NCI-H69 (cell line): ENCODE measurements around the gene TMEM59L.

Experiments used
- DNase-seq: peaks from one replicate; lab custom pipeline; 2025; lab: John Stamatoyannopoulos, UW

TMEM59L gene

DNA sequence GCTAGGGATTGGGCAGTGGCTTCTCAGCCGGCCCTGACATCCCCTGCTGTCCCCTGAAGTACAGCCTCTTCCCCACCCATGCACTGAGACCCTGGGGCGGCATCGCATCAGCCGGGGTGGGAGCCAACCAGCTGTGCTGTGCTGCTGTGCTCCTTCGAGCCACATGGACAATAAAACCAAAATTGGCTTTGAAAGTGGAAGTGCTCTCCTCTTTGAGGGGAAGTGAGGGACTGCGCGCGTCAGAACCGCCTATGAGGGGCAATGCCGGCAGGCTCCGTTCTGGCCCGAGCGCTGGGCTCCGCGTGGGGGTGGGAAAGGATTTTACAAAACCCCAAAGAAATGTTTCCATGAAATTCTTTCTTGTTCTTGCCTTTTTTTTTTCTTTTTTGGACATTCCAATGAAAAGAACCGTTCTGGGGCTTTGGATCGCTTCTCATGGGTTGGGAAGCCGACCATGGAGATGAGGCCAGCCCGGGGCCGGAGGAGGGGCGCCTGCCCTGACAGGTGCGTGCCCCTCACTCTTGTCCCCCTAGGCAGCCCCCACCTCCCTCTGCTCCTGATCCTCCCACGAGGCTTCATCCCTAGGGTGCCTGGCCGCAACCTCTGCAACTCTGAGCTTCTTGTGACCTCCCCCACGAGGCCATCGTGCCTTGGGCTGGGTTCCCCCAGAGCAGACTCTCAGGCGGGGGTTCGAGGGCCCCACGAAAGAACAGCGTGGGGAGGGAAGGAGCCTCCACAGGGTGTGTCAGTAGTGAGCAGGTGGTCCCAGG is 46.8 kb downstream of the TMEM59L start:
- DNase-seq, result no peak

DNA sequence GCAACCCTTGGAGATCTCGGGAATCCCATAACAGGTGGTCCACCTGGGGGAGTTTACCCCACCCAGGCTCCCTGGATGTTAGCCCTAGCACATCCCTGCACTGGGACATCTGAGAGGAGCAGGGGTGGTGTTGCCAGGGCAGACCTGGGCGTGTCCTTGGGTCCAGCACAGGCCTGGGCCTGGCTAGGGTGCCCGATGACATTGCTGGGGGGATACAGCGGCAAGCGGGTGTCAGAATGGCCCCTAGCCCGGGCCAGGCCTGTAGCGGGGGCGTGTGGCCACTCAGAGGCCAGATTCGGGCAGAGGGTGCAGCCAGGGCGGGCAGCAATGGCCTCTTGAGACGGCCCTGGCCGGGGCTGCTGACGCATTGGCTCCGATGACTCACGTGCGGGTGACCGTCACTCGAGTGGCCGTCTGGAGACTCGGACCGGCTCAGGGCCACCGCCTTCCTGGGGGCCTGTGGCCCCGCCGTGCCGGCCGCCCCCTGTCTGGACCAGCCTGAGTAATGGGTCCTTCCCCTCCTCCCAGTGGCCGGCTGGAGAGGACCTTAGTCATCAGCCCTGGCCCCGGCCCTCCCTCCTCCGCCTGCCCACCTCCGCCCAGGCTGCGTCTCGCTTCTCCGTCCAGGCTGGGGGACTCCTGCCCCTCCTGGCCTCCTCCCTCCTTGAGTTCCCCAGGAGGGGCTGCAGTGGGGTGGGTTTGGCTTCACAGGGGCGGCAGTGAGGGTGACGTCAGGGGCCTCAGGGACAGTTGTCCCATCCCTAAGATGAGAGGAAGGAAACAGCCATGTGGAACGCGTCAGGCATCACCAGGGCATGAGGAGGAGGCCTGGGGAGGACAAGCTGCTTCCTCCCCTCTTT is 47.6 kb downstream of the TMEM59L start:
- no peak for DNase-seq

DNA sequence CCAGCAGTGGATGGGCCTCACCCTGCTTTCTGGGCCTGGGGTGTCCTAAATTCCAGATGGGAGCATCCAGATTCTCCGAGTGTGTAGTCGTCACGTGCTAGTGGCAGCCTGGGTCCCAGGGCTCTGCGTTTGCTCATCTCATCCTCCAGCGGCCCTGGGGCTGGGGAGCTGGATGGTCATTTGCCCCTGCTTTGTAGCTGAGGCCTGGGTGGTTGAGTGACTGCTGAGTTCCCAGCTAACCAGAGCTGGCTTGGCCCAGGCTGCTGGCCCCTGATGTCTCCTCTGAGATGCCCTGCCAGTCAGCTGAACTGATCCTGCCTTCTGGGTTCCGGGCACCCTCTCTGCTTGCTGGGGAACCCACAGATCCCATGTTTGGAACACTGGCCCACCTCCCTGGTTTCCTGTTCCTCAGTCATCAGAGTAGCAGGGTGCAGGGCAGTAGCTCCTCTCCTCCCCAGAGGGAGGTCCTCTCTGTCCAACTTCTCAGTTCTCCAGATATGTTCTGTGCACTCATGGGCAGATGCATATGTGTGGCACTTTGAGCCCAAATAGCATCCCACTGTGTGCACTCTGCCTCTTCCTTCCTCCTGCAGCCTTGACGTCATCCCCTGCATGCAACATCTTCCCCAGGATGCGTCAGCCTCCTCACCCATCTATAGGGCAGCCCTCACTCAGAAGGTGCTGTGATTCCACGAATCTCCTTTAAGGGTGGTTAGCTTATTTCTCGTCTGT is 48.4 kb downstream of the TMEM59L start:
- no peak for DNase-seq

DNA sequence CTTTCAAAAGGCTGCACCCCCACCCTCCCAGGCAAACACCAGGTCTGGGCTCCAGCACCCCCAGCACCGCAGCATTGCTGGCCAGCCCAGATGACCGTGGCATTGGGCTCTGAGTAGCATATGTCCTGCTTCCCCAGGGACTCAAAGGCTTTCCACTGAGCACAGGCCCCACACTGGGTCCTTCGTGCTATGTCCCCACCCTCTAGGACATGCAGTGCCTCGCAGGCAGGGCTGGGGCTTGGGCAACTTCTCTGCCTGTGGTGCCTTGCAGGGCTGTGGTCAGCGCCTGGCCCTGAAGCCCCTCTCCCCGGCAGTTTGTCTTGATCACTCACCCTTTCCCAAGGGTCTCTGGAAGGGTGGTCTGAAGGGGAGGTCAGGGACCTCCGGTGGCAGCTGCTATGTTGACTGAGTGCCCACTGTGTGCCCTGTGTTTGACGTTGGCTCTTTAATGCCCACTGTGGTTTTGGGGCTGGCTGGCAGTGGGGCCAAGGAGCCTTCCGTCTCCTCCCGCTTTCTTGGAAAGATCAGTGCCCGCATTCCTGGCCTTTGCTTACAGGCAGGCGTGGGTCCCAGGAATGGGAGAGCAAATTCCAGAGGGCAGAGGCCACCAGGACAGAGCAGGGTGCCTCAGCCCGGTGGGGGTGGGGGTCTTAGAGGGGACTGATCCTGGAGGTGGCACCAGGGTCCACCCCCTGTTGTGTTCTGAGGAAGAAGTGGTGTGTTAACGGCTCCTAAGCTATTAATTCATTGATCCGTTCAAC is 50.5 kb downstream of the TMEM59L start:
- DNase-seq, result no peak

DNA sequence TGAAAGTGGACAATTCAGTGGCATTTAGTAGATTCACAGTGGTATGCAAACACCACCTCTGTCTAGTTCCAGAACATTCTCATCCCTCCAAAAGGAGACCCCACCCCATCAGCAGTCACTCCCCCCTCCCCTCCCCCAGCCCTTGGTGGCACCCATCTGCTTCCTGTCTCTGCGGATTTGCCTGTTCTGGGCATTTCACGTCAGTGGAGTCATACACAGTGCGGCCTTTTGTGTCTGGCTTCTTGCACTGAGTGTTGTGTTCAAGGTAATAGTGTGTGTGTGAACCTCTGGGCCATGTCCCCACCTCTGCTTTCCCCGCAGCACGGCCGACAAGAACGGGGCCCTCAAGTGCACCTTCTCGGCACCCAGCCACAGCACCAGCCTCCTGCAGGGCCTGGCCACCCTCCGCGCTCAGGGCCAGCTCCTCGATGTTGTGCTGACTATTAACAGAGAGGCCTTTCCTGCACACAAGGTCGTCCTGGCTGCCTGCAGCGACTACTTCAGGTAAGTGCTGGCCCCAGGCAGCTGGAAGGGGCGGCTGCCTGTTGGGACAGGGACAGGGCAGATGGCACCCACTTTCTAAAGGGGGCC is 51.4 kb downstream of the TMEM59L start:
- DNase-seq, result no peak

DNA sequence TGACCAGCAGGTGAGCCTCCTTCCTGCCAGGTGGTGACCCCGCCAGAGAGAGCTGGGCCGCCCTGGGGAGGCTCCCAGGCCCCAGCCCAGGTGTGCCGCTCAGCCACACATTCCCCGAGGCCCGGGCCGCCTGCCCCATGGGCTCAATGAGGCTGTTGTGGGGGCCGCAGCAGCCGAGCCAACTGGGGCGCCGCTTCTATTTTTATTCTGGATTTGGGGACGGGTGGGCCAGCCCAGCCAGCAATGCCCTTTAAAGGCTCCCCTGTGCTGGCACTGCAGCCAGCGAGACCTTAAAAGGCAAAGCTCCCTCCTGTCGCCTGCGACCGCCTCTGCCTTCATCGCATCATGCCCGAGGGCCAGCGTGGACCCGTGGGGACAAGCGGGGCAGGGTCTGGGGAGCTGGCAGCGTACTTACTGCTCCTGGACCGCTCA is 53.1 kb downstream of the TMEM59L start:
- no peak for DNase-seq

DNA sequence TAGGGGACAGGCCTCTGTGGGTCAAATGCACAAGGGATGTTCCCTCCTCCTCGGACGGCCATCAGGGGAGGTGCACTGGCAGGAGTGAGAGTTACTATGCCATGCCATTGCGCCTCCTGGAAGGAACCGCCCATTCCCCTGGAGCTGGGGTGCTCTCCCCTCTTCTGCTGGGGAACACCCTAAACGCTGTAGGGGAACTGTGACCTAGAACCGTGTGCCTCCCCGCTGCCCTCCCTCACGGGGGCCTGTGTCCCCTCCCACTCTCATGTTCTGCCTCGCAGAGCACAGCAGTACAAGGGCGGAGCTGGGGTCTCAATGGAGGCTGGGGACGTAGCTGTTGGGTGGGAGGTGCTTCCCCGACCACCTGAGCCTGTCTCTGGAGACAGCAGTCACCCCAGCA is 53.6 kb downstream of the TMEM59L start:
- DNase-seq, result no peak

DNA sequence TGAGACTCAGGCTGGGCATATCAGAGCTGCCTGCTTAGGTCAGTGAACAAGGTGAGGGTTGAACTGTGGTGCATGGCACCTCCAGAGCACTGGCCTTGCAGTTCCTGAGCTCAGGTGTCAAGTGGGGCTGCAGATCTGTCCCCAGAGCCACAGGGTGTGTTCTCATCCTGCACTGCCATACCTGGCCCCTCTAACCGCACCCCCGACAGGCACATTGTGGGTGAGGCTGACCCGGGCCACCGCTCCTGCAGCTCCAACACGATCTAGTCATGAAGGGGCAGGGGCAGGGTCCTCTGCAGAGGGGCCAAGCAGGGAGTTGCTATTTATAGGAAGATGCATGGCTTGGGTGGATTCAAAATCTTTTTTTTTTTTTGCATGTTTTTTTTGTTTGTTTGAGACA is 54.1 kb downstream of the TMEM59L start:
- DNase-seq, result no peak

DNA sequence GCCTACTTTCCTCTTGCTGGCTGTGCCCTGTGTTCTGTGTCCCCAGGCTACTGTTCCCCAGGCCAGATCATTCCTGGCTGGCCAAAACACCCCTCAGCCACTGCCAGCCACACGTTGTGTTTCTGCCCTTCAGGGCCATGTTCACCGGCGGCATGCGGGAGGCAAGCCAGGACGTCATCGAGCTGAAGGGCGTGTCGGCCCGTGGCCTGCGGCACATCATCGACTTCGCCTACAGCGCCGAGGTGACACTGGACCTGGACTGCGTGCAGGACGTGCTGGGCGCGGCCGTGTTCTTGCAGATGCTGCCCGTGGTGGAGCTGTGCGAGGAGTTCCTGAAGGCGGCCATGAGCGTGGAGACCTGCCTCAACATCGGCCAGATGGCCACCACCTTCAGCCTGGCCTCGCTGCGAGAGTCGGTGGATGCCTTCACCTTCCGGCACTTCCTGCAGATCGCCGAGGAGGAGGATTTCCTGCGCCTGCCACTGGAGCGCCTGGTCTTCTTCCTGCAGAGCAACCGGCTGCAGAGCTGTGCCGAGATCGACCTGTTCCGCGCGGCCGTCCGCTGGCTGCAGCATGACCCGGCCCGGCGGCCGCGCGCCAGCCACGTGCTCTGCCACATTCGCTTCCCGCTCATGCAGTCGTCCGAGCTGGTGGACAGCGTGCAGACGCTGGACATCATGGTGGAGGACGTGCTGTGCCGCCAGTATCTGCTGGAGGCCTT is 55.0 kb downstream of the TMEM59L start:
- no peak for DNase-seq

DNA sequence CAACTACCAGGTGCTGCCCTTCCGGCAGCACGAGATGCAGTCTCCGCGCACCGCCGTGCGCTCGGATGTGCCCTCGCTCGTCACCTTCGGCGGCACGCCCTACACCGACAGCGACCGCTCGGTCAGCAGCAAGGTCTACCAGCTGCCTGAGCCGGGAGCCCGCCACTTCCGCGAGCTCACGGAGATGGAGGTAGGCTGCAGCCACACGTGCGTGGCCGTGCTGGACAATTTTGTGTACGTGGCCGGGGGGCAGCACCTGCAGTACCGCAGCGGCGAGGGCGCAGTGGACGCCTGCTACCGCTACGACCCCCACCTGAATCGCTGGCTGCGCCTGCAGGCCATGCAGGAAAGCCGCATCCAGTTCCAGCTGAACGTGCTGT is 55.6 kb downstream of the TMEM59L start:
- DNase-seq, result no peak

DNA sequence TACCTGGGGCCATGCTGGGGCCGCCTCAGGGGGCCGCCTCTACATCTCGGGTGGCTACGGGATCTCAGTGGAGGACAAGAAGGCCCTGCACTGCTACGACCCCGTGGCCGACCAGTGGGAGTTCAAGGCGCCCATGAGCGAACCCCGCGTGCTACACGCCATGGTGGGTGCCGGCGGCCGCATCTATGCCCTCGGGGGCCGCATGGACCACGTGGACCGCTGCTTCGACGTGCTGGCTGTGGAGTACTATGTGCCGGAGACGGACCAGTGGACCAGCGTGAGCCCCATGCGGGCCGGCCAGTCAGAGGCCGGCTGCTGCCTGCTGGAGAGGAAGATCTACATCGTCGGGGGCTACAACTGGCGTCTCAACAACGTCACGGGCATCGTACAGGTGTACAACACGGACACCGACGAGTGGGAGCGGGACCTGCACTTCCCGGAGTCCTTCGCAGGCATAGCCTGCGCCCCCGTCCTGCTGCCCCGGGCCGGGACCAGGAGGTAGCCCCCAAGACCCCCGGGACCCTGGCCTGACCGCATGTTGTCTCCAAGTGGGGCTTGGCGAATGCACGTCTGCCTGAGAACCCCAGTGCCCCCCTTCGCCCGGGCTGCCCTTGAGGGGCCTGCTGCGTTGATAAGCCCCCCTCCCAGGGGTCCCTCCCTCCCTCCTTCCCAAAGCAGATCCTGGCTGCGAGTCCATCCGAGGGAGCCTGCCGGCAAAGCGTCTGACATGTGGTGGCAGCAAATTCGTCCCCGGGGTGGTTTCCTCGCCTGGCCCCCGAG is 56.3 kb downstream of the TMEM59L start:
- DNase-seq, result no peak

DNA sequence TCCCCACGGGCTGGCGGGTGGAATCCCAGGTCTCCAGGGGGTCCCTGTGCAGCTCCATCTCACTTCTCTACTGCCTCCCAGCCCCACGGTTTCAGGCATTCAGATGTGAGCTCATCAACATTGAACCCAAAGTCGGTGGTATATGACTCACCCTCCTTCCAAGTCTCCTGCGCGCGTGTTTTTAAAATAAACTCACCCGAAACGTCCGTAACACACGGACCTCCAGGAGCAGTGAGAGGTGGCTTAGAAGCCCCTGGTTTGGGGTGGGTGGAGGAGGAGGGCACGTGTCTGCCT is 56.8 kb downstream of the TMEM59L start:
- DNase-seq, result no peak

DNA sequence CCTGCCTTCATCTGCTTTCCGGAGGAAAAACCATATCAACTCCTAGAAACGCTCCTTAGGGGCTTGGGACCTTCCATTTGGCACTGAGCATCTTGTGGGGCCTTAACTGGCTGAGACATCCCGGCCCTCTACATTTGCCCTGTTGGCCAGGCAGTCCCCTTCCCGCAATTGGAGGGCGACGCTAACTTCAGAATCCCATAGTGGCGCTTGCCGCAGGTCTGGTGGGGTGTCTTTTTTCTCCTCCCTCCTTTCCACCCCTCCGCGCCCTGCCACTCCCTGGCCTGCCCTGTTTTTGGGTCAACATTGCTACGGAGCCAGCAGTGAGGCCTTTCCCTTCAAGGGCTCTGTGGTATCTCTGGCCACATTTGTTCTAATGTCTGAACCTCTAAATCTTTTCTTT is 57.2 kb downstream of the TMEM59L start:
- DNase-seq, result no peak

DNA sequence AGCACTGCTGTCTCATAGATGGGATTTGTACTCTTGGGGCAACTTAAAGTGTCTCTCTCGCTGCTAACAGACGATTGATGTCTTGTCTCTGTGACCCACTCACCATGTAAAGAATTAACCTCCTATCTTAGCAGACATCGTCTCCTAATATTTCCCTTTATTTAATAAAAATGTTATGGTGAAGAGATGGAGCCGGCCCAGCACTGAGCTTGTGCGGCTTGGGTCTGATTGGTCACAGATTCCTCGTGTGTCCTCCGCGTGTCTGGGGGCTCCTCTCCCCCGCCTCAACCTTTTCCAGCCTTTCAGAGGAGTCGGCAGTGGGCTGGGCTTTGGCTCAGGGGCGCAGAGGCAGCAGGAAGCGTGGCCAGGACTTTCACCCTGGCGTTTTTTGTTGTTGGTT is 57.6 kb downstream of the TMEM59L start:
- no peak for DNase-seq
